ENCODE data around the gene ZNF385C. TPM values are rescaled to one million over a fixed set of nuclear protein-coding genes. Genes with fewer than 3 reads are reported as not detected.
A peak's percentile ranks its signal among the peaks of the same experiment; 100 is the strongest.

ZNF385C gene
- total and polyA plus RNA-seq, 8 donors = 0.31 to 3.8 (median 2.7) TPM

- no peak for ATAC-seq
- intact Hi-C loops (cut with DNase I) = no loop called here
- H3K36me3 ChIP-seq = peaks cover 0 to 99% of the 10 kb centered on the region in 2 donors
Measured at GRCh38 chr17:41982026-41982760, 116.1 kb downstream of the ZNF385C start.

GRCh38 chr17:41977991-41978390 lies 120.3 kb downstream of the ZNF385C start:
- DNase-seq (peak in 2 of 4 donors; percentile 13 to 26), ATAC-seq (no peak)
- Histone ChIP-seq H3K4me3 (no peak overlapping the region), H3K27ac (no peak overlapping the region), H3K9me3 (no peaks in the 10 kb centered on the region), H3K4me1 (peaks cover 0 to 6% of the 10 kb centered on the region in 2 donors), H3K27me3 (no peaks in the 10 kb centered on the region), H3K36me3 (peaks cover 0 to 99% of the 10 kb centered on the region in 2 donors)
- TF ChIP-seq, protein P1, sequence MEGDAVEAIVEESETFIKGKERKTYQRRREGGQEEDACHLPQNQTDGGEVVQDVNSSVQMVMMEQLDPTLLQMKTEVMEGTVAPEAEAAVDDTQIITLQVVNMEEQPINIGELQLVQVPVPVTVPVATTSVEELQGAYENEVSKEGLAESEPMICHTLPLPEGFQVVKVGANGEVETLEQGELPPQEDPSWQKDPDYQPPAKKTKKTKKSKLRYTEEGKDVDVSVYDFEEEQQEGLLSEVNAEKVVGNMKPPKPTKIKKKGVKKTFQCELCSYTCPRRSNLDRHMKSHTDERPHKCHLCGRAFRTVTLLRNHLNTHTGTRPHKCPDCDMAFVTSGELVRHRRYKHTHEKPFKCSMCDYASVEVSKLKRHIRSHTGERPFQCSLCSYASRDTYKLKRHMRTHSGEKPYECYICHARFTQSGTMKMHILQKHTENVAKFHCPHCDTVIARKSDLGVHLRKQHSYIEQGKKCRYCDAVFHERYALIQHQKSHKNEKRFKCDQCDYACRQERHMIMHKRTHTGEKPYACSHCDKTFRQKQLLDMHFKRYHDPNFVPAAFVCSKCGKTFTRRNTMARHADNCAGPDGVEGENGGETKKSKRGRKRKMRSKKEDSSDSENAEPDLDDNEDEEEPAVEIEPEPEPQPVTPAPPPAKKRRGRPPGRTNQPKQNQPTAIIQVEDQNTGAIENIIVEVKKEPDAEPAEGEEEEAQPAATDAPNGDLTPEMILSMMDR (IDR thresholded peaks at IDR 0.05) = no peak
- intact Hi-C loops (cut with DNase I) = no loop called here

More at GRCh38 chr17:41982026-41982760, 116.1 kb downstream of the ZNF385C start:
- peak in 1 of 4 donors; percentile 13 for DNase-seq
- Histone ChIP-seq H3K4me1 (no peaks in the 10 kb centered on the region), H3K9me3 (no peaks in the 10 kb centered on the region), H3K4me3 (no peak overlapping the region), H3K27me3 (no peaks in the 10 kb centered on the region), H3K27ac (no peak overlapping the region)
- TF ChIP-seq, protein P1 (IDR thresholded peaks at IDR 0.05) = no peak

DNA sequence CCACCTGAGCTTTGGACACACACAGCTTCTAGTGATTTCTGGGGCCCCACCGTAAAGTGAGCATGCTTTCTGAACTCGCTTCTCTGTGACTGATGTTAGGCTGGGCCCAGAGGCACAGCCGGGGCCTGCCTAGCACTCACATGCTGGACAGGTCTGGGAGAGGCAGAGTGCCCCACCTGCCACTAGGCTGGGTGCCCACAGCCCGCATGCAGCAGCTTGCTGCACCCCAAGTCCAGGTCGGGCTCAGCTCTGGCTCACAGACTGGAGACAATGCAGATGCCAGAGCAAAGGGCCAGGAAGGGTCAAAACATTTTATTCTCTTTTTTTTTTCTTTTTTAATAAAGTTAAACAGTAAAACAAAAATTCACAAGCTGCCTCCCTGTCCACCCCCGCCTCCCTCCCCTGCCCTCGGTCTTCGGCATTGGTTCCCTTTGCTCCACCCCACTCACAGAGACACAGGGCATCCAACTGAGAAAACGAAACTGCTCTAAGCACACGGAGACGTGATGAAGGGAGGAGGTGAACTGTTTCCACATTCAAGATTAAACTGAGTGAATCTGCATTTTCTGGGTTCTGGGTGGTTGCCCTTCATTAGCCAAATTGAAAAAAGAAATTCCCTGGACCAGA lies 122.0 kb downstream of the ZNF385C start:
- Histone ChIP-seq H3K27ac (no peak overlapping the region), H3K9me3 (no peaks in the 10 kb centered on the region), H3K27me3 (no peaks in the 10 kb centered on the region), H3K4me3 (no peak overlapping the region), H3K4me1 (peaks cover 0 to 14% of the 10 kb centered on the region in 2 donors), H3K36me3 (peaks cover 0 to 99% of the 10 kb centered on the region in 2 donors)
- DNase-seq (peak in 1 of 4 donors; percentile 51), ATAC-seq (no peak)
- TF ChIP-seq, protein P1 (IDR thresholded peaks at IDR 0.05) = no peak
- intact Hi-C loops (cut with DNase I) = no loop called here

Other genes starting within 250 kb of the ZNF385C start
- 10 to 100 TPM; 11.0 to 13.3 TPM for gene KLHL11, start 233.1 kb downstream of the ZNF385C start, total RNA-seq
- 1 to 10 TPM; 8.7 to 9.9 (median 9.9) TPM for gene KLHL11, start 233.1 kb downstream of the ZNF385C start, polyA plus RNA-seq (ENCODE audit: insufficient read length in 6 of 6)
- 100 to 1,000 TPM; 129 to 204 TPM for gene ACLY, start 179.5 kb downstream of the ZNF385C start, total RNA-seq
- gene ACLY, start 179.5 kb downstream of the ZNF385C start, polyA plus RNA-seq (ENCODE audit: insufficient read length in 6 of 6) = 100 to 1,000 TPM in 1 of 6 donors, 10 to 100 TPM in 5; 73.0 to 101 (median 81.8) TPM
- 1 to 10 TPM in 1 of 2 donors, under 1 TPM in 1; 0.73 to 3.2 TPM for gene ODAD4, start 167.9 kb downstream of the ZNF385C start, total RNA-seq
- 1 to 10 TPM; 4.4 to 7.8 (median 6.7) TPM for gene ODAD4, start 167.9 kb downstream of the ZNF385C start, polyA plus RNA-seq (ENCODE audit: insufficient read length in 6 of 6)
- gene CNP, start 131.7 kb downstream of the ZNF385C start, total RNA-seq = 10 to 100 TPM; 61.5 to 64.9 TPM
- gene CNP, start 131.7 kb downstream of the ZNF385C start, polyA plus RNA-seq (ENCODE audit: insufficient read length in 6 of 6) = 10 to 100 TPM; 53.4 to 75.4 (median 62.6) TPM
- 10 to 100 TPM; 62.1 to 82.0 TPM for gene DNAJC7, start 81.0 kb downstream of the ZNF385C start, total RNA-seq
- 100 to 1,000 TPM; 131 to 161 (median 141) TPM for gene DNAJC7, start 81.0 kb downstream of the ZNF385C start, polyA plus RNA-seq (ENCODE audit: insufficient read length in 6 of 6)
- 10 to 100 TPM; 29.6 to 32.3 TPM for gene NKIRAS2, start 78.4 kb downstream of the ZNF385C start, total RNA-seq
- 10 to 100 TPM; 43.0 to 50.1 (median 46.9) TPM for gene NKIRAS2, start 78.4 kb downstream of the ZNF385C start, polyA plus RNA-seq (ENCODE audit: insufficient read length in 6 of 6)
- gene C17orf113, start 47.9 kb downstream of the ZNF385C start, total RNA-seq = 1 to 10 TPM in 1 of 2 donors, under 1 TPM in 1; 0.58 to 1.2 TPM
- gene C17orf113, start 47.9 kb downstream of the ZNF385C start, polyA plus RNA-seq (ENCODE audit: insufficient read length in 6 of 6) = 1 to 10 TPM; 3.5 to 5.2 (median 4.5) TPM
- gene DHX58, start 14.2 kb upstream of the ZNF385C start, total RNA-seq = 10 to 100 TPM; 21.6 TPM
- gene DHX58, start 14.2 kb upstream of the ZNF385C start, polyA plus RNA-seq (ENCODE audit: insufficient read length in 6 of 6) = 10 to 100 TPM; 15.4 to 22.4 (median 18.5) TPM
- gene KAT2A, start 22.9 kb upstream of the ZNF385C start, total RNA-seq = 10 to 100 TPM; 39.9 to 46.8 TPM
- gene KAT2A, start 22.9 kb upstream of the ZNF385C start, polyA plus RNA-seq (ENCODE audit: insufficient read length in 6 of 6) = 10 to 100 TPM; 57.2 to 77.6 (median 73.7) TPM
- not detected for gene HSPB9, start 24.3 kb upstream of the ZNF385C start, total RNA-seq
- under 1 TPM; 0.24 to 0.43 (median 0.36) TPM for gene HSPB9, start 24.3 kb upstream of the ZNF385C start, polyA plus RNA-seq (ENCODE audit: insufficient read length in 6 of 6)
- gene RAB5C, start 56.5 kb upstream of the ZNF385C start, total RNA-seq = 100 to 1,000 TPM; 139 to 188 TPM
- gene RAB5C, start 56.5 kb upstream of the ZNF385C start, polyA plus RNA-seq (ENCODE audit: insufficient read length in 6 of 6) = 100 to 1,000 TPM in 3 of 6 donors, 10 to 100 TPM in 3; 86.9 to 117 (median 103) TPM
- under 1 TPM in 1 of 2 donors, not detected in 1; 0.16 TPM for gene KCNH4, start 82.7 kb upstream of the ZNF385C start, total RNA-seq
- under 1 TPM in 5 of 6 donors, not detected in 1; 0.03 to 0.06 (median 0.04) TPM for gene KCNH4, start 82.7 kb upstream of the ZNF385C start, polyA plus RNA-seq (ENCODE audit: insufficient read length in 6 of 6)
- gene HCRT, start 87.0 kb upstream of the ZNF385C start, total RNA-seq = not detected
- not detected for gene HCRT, start 87.0 kb upstream of the ZNF385C start, polyA plus RNA-seq (ENCODE audit: insufficient read length in 6 of 6)
- 10 to 100 TPM; 22.5 to 25.8 TPM for gene GHDC, start 96.0 kb upstream of the ZNF385C start, total RNA-seq
- 10 to 100 TPM; 16.0 to 20.5 (median 17.1) TPM for gene GHDC, start 96.0 kb upstream of the ZNF385C start, polyA plus RNA-seq (ENCODE audit: insufficient read length in 6 of 6)
- 10 to 100 TPM; 41.5 to 70.9 TPM for gene STAT5B, start 177.9 kb upstream of the ZNF385C start, total RNA-seq
- 10 to 100 TPM; 49.1 to 67.7 (median 57.4) TPM for gene STAT5B, start 177.9 kb upstream of the ZNF385C start, polyA plus RNA-seq (ENCODE audit: insufficient read length in 6 of 6)
- 10 to 100 TPM; 29.3 to 47.4 TPM for gene STAT5A, start 190.0 kb upstream of the ZNF385C start, total RNA-seq
- gene STAT5A, start 190.0 kb upstream of the ZNF385C start, polyA plus RNA-seq (ENCODE audit: insufficient read length in 6 of 6) = 10 to 100 TPM; 10.3 to 14.4 (median 11.1) TPM

All from left lung (tissue), 10 donors.